ACC112 (cell line): ENCODE data around the gene INSYN2A.

Source experiments
- H2AFZ ChIP-seq: fragments of 200-600 bp; sonication (generic); one replicate; pipeline ENCODE4 v1.6.0; 2017; ENCODE audit warnings: antibody characterized with exemption, low read length; ENCODE audit not compliant: unreplicated experiment
- H3K27ac ChIP-seq: fragments of 200-600 bp; sonication (generic); 2 replicates; pipeline ENCODE4 v1.5.1; 2014; ENCODE audit warnings: low read depth, mild to moderate bottlenecking, antibody characterized with exemption, low read length, moderate library complexity
- H3K27me3 ChIP-seq: fragments of 200-600 bp; sonication (generic); 2 replicates; pipeline ENCODE4 v1.6.1; 2014; ENCODE audit warnings: mild to moderate bottlenecking, antibody characterized with exemption, low read length, moderate library complexity, mixed read lengths; ENCODE audit not compliant: insufficient read depth
- H3K36me3 ChIP-seq: fragments of 200-600 bp; sonication (generic); 2 replicates; pipeline ENCODE4 v1.6.1; 2016; ENCODE audit warnings: mild to moderate bottlenecking, antibody characterized with exemption, low read length, moderate library complexity, mixed read lengths; ENCODE audit not compliant: insufficient read depth
- H3K4me1 ChIP-seq: fragments of 200-600 bp; sonication (generic); one replicate; pipeline ENCODE4 v1.6.1; 2016; ENCODE audit warnings: low read length, mixed read lengths; ENCODE audit not compliant: insufficient read depth, unreplicated experiment, control insufficient read depth
- H3K4me3 ChIP-seq: fragments of 200-600 bp; sonication (generic); 2 replicates; pipeline ENCODE4 v1.5.1; 2014; ENCODE audit warnings: mild to moderate bottlenecking, low read depth, low read length
- H3K79me2 ChIP-seq: fragments of 200-600 bp; sonication (generic); one replicate; pipeline ENCODE4 v1.6.0; 2016; ENCODE audit warnings: low read length; ENCODE audit not compliant: control insufficient read depth, unreplicated experiment, insufficient read depth

INSYN2A gene

GRCh38 chr10:127176649-127177048, 19.7 kb downstream of the INSYN2A start:
- no peak overlapping the region for H2AFZ ChIP-seq
- H3K36me3 ChIP-seq = no peaks in the 10 kb centered on the region
- H3K4me3 ChIP-seq = no peak overlapping the region
- H3K27me3 ChIP-seq = no peaks in the 10 kb centered on the region
- H3K4me1 ChIP-seq = no peaks in the 10 kb centered on the region
- H3K79me2 ChIP-seq = no peaks in the 10 kb centered on the region
- no peak overlapping the region for H3K27ac ChIP-seq

DNA sequence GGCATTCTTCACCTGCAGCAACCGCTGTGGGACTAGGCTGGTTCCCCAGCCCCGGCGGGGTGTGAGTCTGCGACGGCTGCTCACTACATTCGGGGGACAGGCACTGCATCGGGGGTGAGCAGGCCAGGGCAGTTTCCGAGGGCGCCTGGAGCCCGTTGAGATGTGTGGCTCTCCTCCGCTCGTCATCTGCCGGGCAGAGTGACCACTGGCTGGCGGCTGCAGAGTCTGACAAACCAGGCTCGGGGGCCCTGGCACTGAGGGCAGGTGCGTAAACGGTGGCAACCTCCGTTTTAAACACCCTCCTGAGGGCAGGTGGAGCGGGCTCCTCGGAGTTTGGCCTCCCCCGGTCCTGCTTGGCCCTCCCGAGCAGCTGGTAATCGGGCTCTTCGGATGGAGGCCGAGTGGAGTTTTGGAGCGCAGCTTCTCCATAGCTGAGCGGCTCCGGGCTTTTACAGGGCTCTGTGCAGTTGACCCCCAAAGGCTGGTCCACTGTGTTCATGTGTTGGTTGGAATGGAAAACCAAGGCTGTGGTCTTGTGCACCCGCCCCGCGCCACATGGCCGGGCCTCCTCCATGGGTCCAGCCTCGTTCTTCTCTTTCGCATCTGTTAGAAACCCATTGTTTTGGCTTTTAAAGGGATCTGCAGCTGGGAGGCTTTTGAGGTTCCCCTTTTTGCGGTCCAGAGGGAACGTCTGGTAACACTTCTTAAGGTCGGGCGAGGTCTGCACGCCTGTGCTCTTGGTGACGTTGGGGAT, 20.9 kb downstream of the INSYN2A start:
- Histone ChIP-seq H3K79me2 (no peaks in the 10 kb centered on the region), H2AFZ (no peak overlapping the region), H3K27ac (no peak overlapping the region)

GRCh38 chr10:127174866-127175265, 21.5 kb downstream of the INSYN2A start:
- Histone ChIP-seq H3K4me3 (no peak overlapping the region), H3K27me3 (no peaks in the 10 kb centered on the region), H3K27ac (no peak overlapping the region), H3K79me2 (no peaks in the 10 kb centered on the region), H3K4me1 (no peaks in the 10 kb centered on the region), H3K36me3 (no peaks in the 10 kb centered on the region), H2AFZ (no peak overlapping the region)

More for the DNA sequence above, 20.9 kb downstream of the INSYN2A start:
- H3K27me3 ChIP-seq = no peaks in the 10 kb centered on the region
- H3K4me1 ChIP-seq = no peaks in the 10 kb centered on the region
- H3K4me3 ChIP-seq = no peak overlapping the region
- no peaks in the 10 kb centered on the region for H3K36me3 ChIP-seq

DNA sequence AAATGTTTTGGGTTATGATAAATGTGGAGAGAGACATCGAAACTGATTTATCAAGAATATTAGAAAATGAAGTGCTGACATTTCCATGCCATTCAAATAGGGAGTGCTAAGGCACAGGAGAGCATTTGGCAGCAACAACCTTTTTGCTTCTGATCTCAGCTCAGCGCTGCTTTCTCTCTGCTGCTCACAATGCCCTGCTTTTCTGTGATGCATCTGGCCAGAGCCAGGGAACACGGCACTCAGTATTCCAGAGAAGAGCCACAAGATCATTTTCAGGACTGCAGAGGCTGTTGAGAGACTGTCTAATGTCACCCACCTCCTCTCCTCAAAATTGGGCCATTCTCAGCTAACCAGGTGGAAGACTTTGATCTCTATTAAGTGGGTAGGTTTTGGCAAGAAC, 28.1 kb downstream of the INSYN2A start:
- Histone ChIP-seq H3K4me3 (no peak overlapping the region), H3K27me3 (no peaks in the 10 kb centered on the region), H3K4me1 (no peaks in the 10 kb centered on the region), H2AFZ (no peak overlapping the region), H3K27ac (no peak overlapping the region), H3K79me2 (no peaks in the 10 kb centered on the region), H3K36me3 (no peaks in the 10 kb centered on the region)

- no peaks in the 10 kb centered on the region for H3K79me2 ChIP-seq
- no peaks in the 10 kb centered on the region for H3K36me3 ChIP-seq
- H2AFZ ChIP-seq = no peak overlapping the region
- H3K27ac ChIP-seq = no peak overlapping the region
- H3K4me3 ChIP-seq = no peak overlapping the region
- no peaks in the 10 kb centered on the region for H3K4me1 ChIP-seq
- no peaks in the 10 kb centered on the region for H3K27me3 ChIP-seq
These were observed 33.5 kb downstream of the INSYN2A start for GRCh38 chr10:127162841-127163240.

- no peak overlapping the region for H3K27ac ChIP-seq
- no peaks in the 10 kb centered on the region for H3K79me2 ChIP-seq
- H3K36me3 ChIP-seq = no peaks in the 10 kb centered on the region
- no peak overlapping the region for H3K4me3 ChIP-seq
- no peaks in the 10 kb centered on the region for H3K27me3 ChIP-seq
- H3K4me1 ChIP-seq = no peaks in the 10 kb centered on the region
- no peak overlapping the region for H2AFZ ChIP-seq
These were observed 34.9 kb downstream of the INSYN2A start for GRCh38 chr10:127161482-127161881.

DNA sequence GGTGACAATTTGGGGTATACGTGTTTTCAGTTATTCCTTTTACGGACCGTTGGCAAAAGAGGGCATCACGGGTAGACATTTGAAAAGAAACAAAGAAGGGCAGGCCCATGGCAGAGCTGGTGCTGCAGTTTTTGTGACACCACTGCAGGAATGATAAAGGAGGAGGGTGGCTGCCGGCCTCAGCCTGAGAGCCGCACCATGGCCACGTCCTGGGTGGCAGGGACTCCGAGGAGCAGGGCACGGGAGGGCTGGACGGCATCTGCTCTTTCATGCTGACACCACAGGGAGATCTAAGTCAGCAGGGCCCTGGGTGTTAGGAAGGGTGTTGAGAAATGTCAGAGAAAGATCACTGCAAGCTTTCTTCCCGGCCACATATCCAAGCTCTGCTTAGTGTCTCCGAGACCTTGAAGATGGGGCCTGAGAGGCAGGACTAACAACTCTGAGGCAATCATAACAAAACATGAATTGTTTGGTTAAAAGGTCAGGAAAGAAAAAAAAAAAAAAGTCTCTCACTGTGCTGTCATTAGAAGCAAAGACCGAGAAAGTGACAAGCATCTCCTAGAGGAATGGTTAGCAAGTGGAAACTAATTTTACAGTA, 36.6 kb downstream of the INSYN2A start:
- H3K4me3 ChIP-seq = no peak overlapping the region
- no peaks in the 10 kb centered on the region for H3K79me2 ChIP-seq
- H3K36me3 ChIP-seq = no peaks in the 10 kb centered on the region
- no peak overlapping the region for H3K27ac ChIP-seq
- H3K27me3 ChIP-seq = no peaks in the 10 kb centered on the region
- no peaks in the 10 kb centered on the region for H3K4me1 ChIP-seq
- H2AFZ ChIP-seq = no peak overlapping the region

- H3K36me3 ChIP-seq = no peaks in the 10 kb centered on the region
- no peak overlapping the region for H3K27ac ChIP-seq
- no peaks in the 10 kb centered on the region for H3K27me3 ChIP-seq
- H3K4me3 ChIP-seq = no peak overlapping the region
- no peak overlapping the region for H2AFZ ChIP-seq
- H3K79me2 ChIP-seq = no peaks in the 10 kb centered on the region
- no peaks in the 10 kb centered on the region for H3K4me1 ChIP-seq
These were observed 37.7 kb downstream of the INSYN2A start for GRCh38 chr10:127158662-127159061.

GRCh38 chr10:127157506-127158200, 38.7 kb downstream of the INSYN2A start:
- no peaks in the 10 kb centered on the region for H3K36me3 ChIP-seq
- H3K4me3 ChIP-seq = no peak overlapping the region
- H3K79me2 ChIP-seq = no peaks in the 10 kb centered on the region
- no peaks in the 10 kb centered on the region for H3K4me1 ChIP-seq
- H3K27ac ChIP-seq = no peak overlapping the region
- no peaks in the 10 kb centered on the region for H3K27me3 ChIP-seq
- H2AFZ ChIP-seq = no peak overlapping the region

- no peaks in the 10 kb centered on the region for H3K36me3 ChIP-seq
- no peak overlapping the region for H3K27ac ChIP-seq
- no peak overlapping the region for H2AFZ ChIP-seq
These were observed 39.3 kb downstream of the INSYN2A start for GRCh38 chr10:127157089-127157488.

More at GRCh38 chr10:127157089-127157488, 39.3 kb downstream of the INSYN2A start:
- Histone ChIP-seq H3K27me3 (no peaks in the 10 kb centered on the region), H3K79me2 (no peaks in the 10 kb centered on the region), H3K4me3 (no peak overlapping the region), H3K4me1 (peaks cover 3% of the 10 kb centered on the region)
